HepG2 (cell line): ENCODE measurements around the gene SLC38A3. TPM values are rescaled to one million over a fixed set of nuclear protein-coding genes. Genes with fewer than 3 reads are reported as not detected.

Experiments used
- DNMT3B ChIP-seq: conservative IDR thresholded peaks from 2 replicates; pipeline ENCODE4 v1.6.1; 2016; ENCODE audit warnings: missing biosample characterization, control low read depth
- FLYWCH1 ChIP-seq: sonication (generic); formaldehyde crosslinking; IDR thresholded peaks from 2 replicates; pipeline ENCODE4 v1.8.1; 2023; ENCODE audit warnings: mild to moderate bottlenecking, missing genetic modification reagents
- KLF13 ChIP-seq: sonication (generic); formaldehyde crosslinking; IDR thresholded peaks from 2 replicates; pipeline ENCODE4 v1.4.0; 2020; ENCODE audit warnings: mild to moderate bottlenecking, missing genetic modification reagents
- LCORL ChIP-seq, 2 experiments: fragments of 450-650 bp in 1 of 2; sonication (generic) in 1 of 2; formaldehyde crosslinking in 1 of 2; IDR thresholded peaks; 2 replicates each; pipeline versions ENCODE4 v1.5.0 to v1.6.1; 2017 to 2020; ENCODE audit warnings: antibody characterized with exemption in 1 of 2, missing genetic modification reagents in 1 of 2
- MED8 ChIP-seq: sonication (generic); formaldehyde crosslinking; IDR thresholded peaks from 2 replicates; pipeline ENCODE4 v1.8.1; 2023; ENCODE audit warnings: mild to moderate bottlenecking, missing genetic modification reagents; ENCODE audit not compliant: insufficient replicate concordance
- NR2F6 ChIP-seq, 2 experiments: IDR thresholded peaks; 2 replicates each; pipeline ENCODE4 v1.6.1; 2016; ENCODE audit warnings: antibody characterized with exemption in 1 of 2, mild to moderate bottlenecking in 1 of 2
- PCBP1 ChIP-seq: fragments of 200-400 bp; formaldehyde crosslinking; IDR thresholded peaks from 2 replicates; pipeline ENCODE4 v1.6.1; 2017; ENCODE audit warnings: mild to moderate bottlenecking, low read depth, low read length, borderline replicate concordance
- POLR2AphosphoS5 ChIP-seq: IDR thresholded peaks from 2 replicates; pipeline ENCODE4 v1.6.1; 2012; ENCODE audit warnings: low read depth, low read length
- ZEB1 ChIP-seq: IDR thresholded peaks from 2 replicates; pipeline ENCODE4 v1.6.1; 2012; ENCODE audit warnings: mild to moderate bottlenecking, low read depth, inconsistent platforms; ENCODE audit not compliant: insufficient replicate concordance
- ZFX ChIP-seq: sonication (generic); formaldehyde crosslinking; IDR thresholded peaks from 2 replicates; pipeline ENCODE4 v1.4.0; 2020; ENCODE audit warnings: mild to moderate bottlenecking, low read depth, missing genetic modification reagents, moderate library complexity
- ZNF501 ChIP-seq: sonication (generic); formaldehyde crosslinking; IDR thresholded peaks from 2 replicates; pipeline ENCODE4 v1.5.1; 2020; ENCODE audit warnings: mild to moderate bottlenecking, moderate library complexity, missing genetic modification reagents
- ZNF556 ChIP-seq: sonication (generic); formaldehyde crosslinking; IDR thresholded peaks from 2 replicates; pipeline ENCODE4 v1.4.0; 2020; ENCODE audit warnings: mild to moderate bottlenecking, missing genetic modification reagents, borderline replicate concordance
- ZNF614 ChIP-seq: IDR thresholded peaks from 2 replicates; pipeline ENCODE4 v1.6.1; 2018; ENCODE audit warnings: missing biosample characterization, missing genetic modification reagents, inconsistent platforms, borderline replicate concordance
- ZNF724P ChIP-seq: sonication (generic); formaldehyde crosslinking; IDR thresholded peaks from 2 replicates; pipeline ENCODE4 v1.8.0; 2022; ENCODE audit warnings: missing genetic modification reagents, borderline replicate concordance
- ZNF772 ChIP-seq: sonication (generic); formaldehyde crosslinking; IDR thresholded peaks from 2 replicates; pipeline ENCODE4 v1.5.0; 2020; ENCODE audit warnings: mild to moderate bottlenecking, missing genetic modification reagents
- polyA plus RNA-seq, 8 experiments: library from polyadenylated mRNA; depleted of rRNA in 3 of 8; stranded (reverse) in 7 of 8; unstranded in 1 of 8; fragments of >200 nt; fragmentation: Illumina TruSeq in 4 of 8; extraction: Trizol in 4 of 8; gene quantifications; 2 replicates each; pipeline versions ENCODE4 v1.2.1 to v1.2.3, GENCODE V29; 2011 to 2016; ENCODE audit warnings: low read depth in 4 of 8, missing spikeins in 1 of 8, mixed read lengths in 1 of 8; ENCODE audit not compliant: insufficient read depth in 1 of 8
- total RNA-seq, 5 experiments: library from RNA; depleted of rRNA; stranded (reverse); fragments of >200 nt; fragmentation: Illumina TruSeq; extraction: Trizol; gene quantifications; 2 replicates each; pipeline ENCODE4 v1.2.3, GENCODE V29; 2016; ENCODE audit warnings: low read depth in 1 of 5
- TF ChIP-seq, protein P1 (sequence below): sonication (generic); formaldehyde crosslinking; IDR thresholded peaks from 2 replicates; pipeline ENCODE4 v1.5.0; 2020; ENCODE audit warnings: mild to moderate bottlenecking, missing genetic modification reagents, borderline replicate concordance
- TF ChIP-seq, protein P2 (sequence below): sonication (generic); formaldehyde crosslinking; IDR thresholded peaks from 2 replicates; pipeline ENCODE4 v1.4.0; 2020; ENCODE audit warnings: missing genetic modification reagents, borderline replicate concordance
- TF ChIP-seq, protein P3 (sequence below): sonication (generic); formaldehyde crosslinking; IDR thresholded peaks from 2 replicates; pipeline ENCODE4 v1.8.0; 2022; ENCODE audit warnings: mild to moderate bottlenecking, missing genetic modification reagents; ENCODE audit not compliant: insufficient replicate concordance
- TF ChIP-seq, protein P4 (sequence below): sonication (generic); formaldehyde crosslinking; IDR thresholded peaks from 2 replicates; pipeline ENCODE4 v1.5.0; 2020; ENCODE audit warnings: mild to moderate bottlenecking, missing genetic modification reagents, moderate library complexity

Gene SLC38A3
- total and polyA plus RNA-seq, 2 of the 13 experiments (the other 11 are each of a cell fraction or from before 2014, with no cell fraction given): 29.8 to 164 TPM

DNA sequence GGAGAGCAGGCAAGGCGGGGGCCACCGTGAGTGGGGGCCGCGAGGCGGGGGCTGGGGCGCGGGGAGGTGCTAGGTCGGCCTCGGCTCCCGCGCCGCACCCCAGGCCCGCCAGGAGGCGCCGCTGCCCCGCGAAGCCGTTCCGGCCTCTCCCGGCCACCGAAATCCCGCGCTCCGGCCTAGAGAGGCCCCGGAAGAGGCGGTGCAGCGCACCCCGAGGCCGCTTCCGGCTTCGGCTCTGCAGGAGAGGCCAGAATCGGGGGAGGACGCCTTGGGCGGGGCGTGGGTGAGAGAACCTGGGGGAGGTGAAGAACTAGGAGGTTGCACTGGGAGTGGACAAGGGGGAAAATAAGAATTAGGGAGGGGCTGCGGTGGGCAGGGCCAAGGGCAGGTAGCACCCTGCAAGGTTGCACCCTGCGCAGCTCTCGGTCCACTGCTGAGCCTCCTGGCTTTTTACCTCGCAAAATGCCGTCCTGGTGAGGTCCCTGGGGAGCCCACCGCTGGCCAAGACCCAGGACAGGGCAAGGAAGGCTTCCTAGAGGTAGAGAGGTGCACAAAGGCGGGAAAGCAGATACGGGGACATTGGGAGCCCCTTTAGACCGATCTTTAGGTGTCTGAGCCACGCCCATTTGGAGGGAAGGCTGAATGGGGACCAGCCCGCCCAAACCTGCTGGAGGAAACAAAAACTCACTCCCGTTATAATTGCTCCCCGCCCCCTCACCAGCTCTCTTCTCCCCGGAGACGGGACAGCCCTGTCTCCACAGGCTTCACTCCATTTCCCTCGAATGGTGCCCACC is 22.5 kb downstream of the SLC38A3 start (continued):
- peak; percentile 85 for TF ChIP-seq ZNF501
- TF ChIP-seq ZNF772 (CRISPR knock-in tag): peak; percentile 88
- peak; percentile 76; the same call in 1 of the 2 replicates for TF ChIP-seq ZNF724P (CRISPR knock-in tag)
- peak; percentile 51; the same call in 1 of the 2 replicates for TF ChIP-seq DNMT3B (CRISPR knock-in tag)
- peak; percentile 74 for TF ChIP-seq POLR2AphosphoS5
- TF ChIP-seq, protein P1, sequence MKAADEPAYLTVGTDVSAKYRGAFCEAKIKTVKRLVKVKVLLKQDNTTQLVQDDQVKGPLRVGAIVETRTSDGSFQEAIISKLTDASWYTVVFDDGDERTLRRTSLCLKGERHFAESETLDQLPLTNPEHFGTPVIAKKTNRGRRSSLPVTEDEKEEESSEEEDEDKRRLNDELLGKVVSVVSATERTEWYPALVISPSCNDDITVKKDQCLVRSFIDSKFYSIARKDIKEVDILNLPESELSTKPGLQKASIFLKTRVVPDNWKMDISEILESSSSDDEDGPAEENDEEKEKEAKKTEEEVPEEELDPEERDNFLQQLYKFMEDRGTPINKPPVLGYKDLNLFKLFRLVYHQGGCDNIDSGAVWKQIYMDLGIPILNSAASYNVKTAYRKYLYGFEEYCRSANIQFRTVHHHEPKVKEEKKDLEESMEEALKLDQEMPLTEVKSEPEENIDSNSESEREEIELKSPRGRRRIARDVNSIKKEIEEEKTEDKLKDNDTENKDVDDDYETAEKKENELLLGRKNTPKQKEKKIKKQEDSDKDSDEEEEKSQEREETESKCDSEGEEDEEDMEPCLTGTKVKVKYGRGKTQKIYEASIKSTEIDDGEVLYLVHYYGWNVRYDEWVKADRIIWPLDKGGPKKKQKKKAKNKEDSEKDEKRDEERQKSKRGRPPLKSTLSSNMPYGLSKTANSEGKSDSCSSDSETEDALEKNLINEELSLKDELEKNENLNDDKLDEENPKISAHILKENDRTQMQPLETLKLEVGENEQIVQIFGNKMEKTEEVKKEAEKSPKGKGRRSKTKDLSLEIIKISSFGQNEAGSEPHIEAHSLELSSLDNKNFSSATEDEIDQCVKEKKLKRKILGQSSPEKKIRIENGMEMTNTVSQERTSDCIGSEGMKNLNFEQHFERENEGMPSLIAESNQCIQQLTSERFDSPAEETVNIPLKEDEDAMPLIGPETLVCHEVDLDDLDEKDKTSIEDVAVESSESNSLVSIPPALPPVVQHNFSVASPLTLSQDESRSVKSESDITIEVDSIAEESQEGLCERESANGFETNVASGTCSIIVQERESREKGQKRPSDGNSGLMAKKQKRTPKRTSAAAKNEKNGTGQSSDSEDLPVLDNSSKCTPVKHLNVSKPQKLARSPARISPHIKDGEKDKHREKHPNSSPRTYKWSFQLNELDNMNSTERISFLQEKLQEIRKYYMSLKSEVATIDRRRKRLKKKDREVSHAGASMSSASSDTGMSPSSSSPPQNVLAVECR (CRISPR knock-in tag): peak; percentile 89
- TF ChIP-seq MED8: no peak
- TF ChIP-seq LCORL (IDR thresholded peaks at IDR 0.05): no peak
- TF ChIP-seq LCORL (CRISPR knock-in tag; IDR thresholded peaks at IDR 0.05): peak; percentile 83
- no peak for TF ChIP-seq NR2F6 (IDR thresholded peaks at IDR 0.05)
- peak; percentile 47 for TF ChIP-seq NR2F6 (CRISPR knock-in tag; IDR thresholded peaks at IDR 0.05)
- peak; percentile 65 for TF ChIP-seq ZNF556 (CRISPR knock-in tag)
- TF ChIP-seq, protein P2, sequence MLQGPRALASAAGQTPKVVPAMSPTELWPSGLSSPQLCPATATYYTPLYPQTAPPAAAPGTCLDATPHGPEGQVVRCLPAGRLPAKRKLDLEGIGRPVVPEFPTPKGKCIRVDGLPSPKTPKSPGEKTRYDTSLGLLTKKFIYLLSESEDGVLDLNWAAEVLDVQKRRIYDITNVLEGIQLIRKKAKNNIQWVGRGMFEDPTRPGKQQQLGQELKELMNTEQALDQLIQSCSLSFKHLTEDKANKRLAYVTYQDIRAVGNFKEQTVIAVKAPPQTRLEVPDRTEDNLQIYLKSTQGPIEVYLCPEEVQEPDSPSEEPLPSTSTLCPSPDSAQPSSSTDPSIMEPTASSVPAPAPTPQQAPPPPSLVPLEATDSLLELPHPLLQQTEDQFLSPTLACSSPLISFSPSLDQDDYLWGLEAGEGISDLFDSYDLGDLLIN: peak; percentile 31; the same call in 1 of the 2 replicates
- peak; percentile 72; the same call in 1 of the 2 replicates for TF ChIP-seq PCBP1
- TF ChIP-seq ZFX (CRISPR knock-in tag): peak; percentile 78
- peak; percentile 74; the same call in 1 of the 2 replicates for TF ChIP-seq ZNF614 (CRISPR knock-in tag)
- no peak for TF ChIP-seq FLYWCH1 (CRISPR knock-in tag)
- 0 out of 2 replicates have a peak, but pooled peaks have one; percentile 22 for TF ChIP-seq KLF13
- TF ChIP-seq, protein P3, sequence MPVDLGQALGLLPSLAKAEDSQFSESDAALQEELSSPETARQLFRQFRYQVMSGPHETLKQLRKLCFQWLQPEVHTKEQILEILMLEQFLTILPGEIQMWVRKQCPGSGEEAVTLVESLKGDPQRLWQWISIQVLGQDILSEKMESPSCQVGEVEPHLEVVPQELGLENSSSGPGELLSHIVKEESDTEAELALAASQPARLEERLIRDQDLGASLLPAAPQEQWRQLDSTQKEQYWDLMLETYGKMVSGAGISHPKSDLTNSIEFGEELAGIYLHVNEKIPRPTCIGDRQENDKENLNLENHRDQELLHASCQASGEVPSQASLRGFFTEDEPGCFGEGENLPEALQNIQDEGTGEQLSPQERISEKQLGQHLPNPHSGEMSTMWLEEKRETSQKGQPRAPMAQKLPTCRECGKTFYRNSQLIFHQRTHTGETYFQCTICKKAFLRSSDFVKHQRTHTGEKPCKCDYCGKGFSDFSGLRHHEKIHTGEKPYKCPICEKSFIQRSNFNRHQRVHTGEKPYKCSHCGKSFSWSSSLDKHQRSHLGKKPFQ (CRISPR knock-in tag): peak; percentile 29
- TF ChIP-seq, protein P4, sequence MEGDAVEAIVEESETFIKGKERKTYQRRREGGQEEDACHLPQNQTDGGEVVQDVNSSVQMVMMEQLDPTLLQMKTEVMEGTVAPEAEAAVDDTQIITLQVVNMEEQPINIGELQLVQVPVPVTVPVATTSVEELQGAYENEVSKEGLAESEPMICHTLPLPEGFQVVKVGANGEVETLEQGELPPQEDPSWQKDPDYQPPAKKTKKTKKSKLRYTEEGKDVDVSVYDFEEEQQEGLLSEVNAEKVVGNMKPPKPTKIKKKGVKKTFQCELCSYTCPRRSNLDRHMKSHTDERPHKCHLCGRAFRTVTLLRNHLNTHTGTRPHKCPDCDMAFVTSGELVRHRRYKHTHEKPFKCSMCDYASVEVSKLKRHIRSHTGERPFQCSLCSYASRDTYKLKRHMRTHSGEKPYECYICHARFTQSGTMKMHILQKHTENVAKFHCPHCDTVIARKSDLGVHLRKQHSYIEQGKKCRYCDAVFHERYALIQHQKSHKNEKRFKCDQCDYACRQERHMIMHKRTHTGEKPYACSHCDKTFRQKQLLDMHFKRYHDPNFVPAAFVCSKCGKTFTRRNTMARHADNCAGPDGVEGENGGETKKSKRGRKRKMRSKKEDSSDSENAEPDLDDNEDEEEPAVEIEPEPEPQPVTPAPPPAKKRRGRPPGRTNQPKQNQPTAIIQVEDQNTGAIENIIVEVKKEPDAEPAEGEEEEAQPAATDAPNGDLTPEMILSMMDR (CRISPR knock-in tag): peak; percentile 89
- TF ChIP-seq ZEB1: peak; percentile 33
